ENCODE measurements around the gene PCDHGB3.
"Not testable (repeated sequence)": the region's sequence is repeated elsewhere in the genome, so short reads cannot be mapped to it uniquely, and the experiment has no call there.

Gene PCDHGB3

GRCh38 chr5:141369994-141370848 lies at the start of gene PCDHGB3:
TSS of gene PCDHGB3 (plus strand) at chr5:141370242. CDS start at chr5:141370395, 153 bp downstream.
- no peak for DNase-seq

- no peak for DNase-seq
Measured at GRCh38 chr5:141322261-141322660, 47.8 kb upstream of the PCDHGB3 start.

GRCh38 chr5:141326088-141326854 lies 43.8 kb upstream of the PCDHGB3 start:
- no peak for DNase-seq

GRCh38 chr5:141328231-141328630 lies 41.8 kb upstream of the PCDHGB3 start:
- DNase-seq: no peak

GRCh38 chr5:141330299-141331080 lies 39.6 kb upstream of the PCDHGB3 start, which contains the start of gene PCDHGA1:
TSS of gene PCDHGA1 (plus strand) at chr5:141330514.
- no peak for DNase-seq

GRCh38 chr5:141332571-141332970 lies 37.5 kb upstream of the PCDHGB3 start:
- not testable (repeated sequence) for DNase-seq

- no peak for DNase-seq
Measured at GRCh38 chr5:141338538-141339306, 31.3 kb upstream of the PCDHGB3 start, which contains the start of gene PCDHGA2. TSS of gene PCDHGA2 (plus strand) at chr5:141338760.

GRCh38 chr5:141340781-141341354 lies 29.2 kb upstream of the PCDHGB3 start:
- not testable (repeated sequence) for DNase-seq

- DNase-seq: no peak
Measured at GRCh38 chr5:141342773-141343172, 27.3 kb upstream of the PCDHGB3 start.

GRCh38 chr5:141343242-141343952 lies 26.6 kb upstream of the PCDHGB3 start, which contains the start of gene PCDHGA3:
TSS of gene PCDHGA3 (plus strand) at chr5:141343829. CDS start at chr5:141344034, 205 bp downstream.
- no peak for DNase-seq

- DNase-seq: no peak
Measured at GRCh38 chr5:141343953-141344463, 26.0 kb upstream of the PCDHGB3 start.

- no peak for DNase-seq
Measured at GRCh38 chr5:141345327-141345726, 24.7 kb upstream of the PCDHGB3 start.

GRCh38 chr5:141346017-141346416 lies 24.0 kb upstream of the PCDHGB3 start:
- not testable (repeated sequence) for DNase-seq

- peak; percentile 43 for DNase-seq
Measured at GRCh38 chr5:141349917-141350619, 20.0 kb upstream of the PCDHGB3 start, which contains the start of gene PCDHGB1. TSS of gene PCDHGB1 (plus strand) at chr5:141350099. CDS start at chr5:141350261, 162 bp downstream.

GRCh38 chr5:141351591-141351990 lies 18.5 kb upstream of the PCDHGB3 start:
- no peak for DNase-seq

GRCh38 chr5:141354900-141355469 lies 15.1 kb upstream of the PCDHGB3 start, which contains the start of gene PCDHGA4:
TSS of gene PCDHGA4 (plus strand) at chr5:141355021. CDS start at chr5:141355108, 87 bp downstream.
- no peak for DNase-seq

- DNase-seq: no peak
Measured at GRCh38 chr5:141355641-141356040, 14.4 kb upstream of the PCDHGB3 start.

GRCh38 chr5:141356133-141356532 lies 13.9 kb upstream of the PCDHGB3 start:
- no peak for DNase-seq

GRCh38 chr5:141356950-141357349 lies 13.1 kb upstream of the PCDHGB3 start:
- DNase-seq: no peak

Measured in NCI-H2029 treated with DMSO at 0.1 percent for 48 hours (cell line).